NK-92 treated with Interleukin-12 subunit alpha and Interleukin-12 subunit beta, amount 100 ng/mL, for 24 hours (cell line): ENCODE measurements around the gene OR6B3.
"Not testable (repeated sequence)": the region's sequence is repeated elsewhere in the genome, so short reads cannot be mapped to it uniquely, and the experiment has no call there.

Experiments used
- DNase-seq: peaks from one replicate; lab custom pipeline; 2025; lab: John Stamatoyannopoulos, UW

Gene OR6B3

DNA sequence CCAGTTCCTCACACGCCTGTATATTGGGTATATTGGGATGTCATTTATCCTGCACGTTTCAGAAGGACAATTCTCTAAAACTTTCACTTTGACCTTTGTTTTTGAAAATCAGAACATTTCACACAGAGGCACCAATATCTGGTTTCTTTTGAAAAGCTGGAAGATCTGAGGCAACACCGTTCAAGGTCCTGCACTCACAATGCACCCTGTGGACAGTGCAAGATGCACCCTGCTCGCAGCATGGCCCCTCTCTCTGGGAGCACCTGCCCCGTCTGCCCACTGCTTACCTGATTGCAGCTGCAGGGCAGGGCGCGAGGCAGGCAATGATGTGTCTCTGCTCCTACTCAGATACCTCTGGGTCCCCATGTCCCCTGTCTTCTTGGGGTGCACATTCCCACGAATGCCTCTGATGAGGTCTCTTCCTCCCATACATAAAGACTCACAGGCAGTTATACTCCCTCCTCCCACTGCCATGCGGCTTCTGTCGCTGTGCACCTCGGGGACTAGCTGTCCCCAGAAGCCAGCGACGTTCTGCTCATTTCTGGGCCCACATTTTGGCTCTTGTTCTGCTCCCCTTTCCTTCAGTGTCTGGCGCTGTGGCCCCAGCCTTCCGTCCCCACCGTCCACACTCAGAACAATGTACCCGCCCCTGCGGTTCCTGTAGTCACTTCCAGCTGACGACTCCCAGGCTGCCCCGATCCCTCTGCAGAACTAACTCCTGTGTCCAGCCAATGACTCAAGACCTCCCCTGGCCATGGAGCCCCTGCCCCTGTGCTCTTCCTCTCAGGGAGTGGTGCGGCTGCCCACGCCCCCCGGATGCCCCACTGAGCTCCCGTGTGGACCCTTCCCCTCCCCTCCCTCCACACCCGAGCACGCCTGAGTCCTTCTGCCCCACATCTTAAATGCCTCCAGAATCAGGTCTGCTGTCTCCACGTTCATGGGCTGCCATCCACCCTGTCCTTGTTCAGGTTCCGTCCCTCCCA lies at the start of gene OR6B3:
Gene OR6B3 (minus strand): TSS at position 349 of the 983 bp plus-strand sequence.
- no peak for DNase-seq

DNA sequence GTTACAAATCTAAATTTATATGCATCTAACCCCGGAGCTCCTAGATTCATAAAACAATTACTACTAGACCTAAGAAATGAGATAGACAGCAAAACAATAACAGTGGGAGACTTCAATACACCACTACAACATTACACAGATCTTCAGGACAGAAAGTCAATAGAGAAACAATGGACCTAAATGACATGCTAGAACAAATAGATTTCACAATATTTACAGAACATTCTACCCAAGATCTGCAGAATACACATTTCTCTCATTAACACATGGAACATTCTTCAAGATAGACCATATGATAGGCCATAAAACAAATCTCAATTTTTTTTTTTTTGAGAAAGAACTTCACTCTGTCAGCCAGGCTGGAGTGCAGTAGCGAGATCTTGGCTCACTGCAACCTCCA lies 45.0 kb upstream of the OR6B3 start:
- DNase-seq = no peak

GRCh38 chr2:240095556-240096523 lies 42.5 kb upstream of the OR6B3 start:
- DNase-seq = no peak

DNA sequence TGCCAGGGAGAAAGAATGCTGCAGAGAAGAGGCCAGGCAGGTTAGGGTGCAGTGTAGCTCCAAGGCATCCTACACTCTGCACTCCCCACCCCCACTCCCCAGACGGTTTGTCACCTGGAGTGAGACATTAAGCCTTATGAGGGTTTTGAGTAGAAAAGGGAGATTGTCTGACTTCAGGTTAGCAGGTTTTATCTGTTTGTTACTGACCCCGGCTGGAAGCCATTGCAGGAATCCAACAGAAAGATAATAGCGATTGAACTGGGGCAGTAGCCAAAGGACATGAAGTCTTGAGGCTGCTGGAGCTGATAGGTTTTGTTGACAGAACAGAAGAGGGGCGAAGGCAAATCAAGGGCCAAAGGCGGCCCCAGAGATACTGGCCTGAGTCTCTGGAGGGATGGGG lies 36.0 kb upstream of the OR6B3 start:
- DNase-seq = no peak

- no peak for DNase-seq
These were observed 33.2 kb upstream of the OR6B3 start for GRCh38 chr2:240086563-240086962.

DNA sequence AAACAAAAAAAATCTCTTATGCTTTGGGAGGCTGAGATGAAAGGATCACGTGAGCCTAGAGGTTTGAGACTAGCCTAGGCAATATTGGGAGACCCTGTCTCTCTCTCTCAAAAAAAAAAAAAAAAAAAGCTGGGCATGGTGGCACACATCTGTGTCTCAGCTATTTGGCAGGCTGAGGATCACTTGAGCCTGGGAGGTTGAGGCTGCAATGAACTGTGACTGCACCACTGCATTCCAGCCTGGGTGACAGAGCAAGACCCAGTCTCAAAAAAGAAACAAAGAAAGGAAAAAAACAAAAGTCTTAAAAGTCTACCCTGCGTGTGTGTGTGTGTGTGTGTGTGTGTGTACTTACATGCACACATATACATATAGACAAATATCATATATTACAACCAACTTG lies 25.3 kb upstream of the OR6B3 start:
- no peak for DNase-seq

GRCh38 chr2:240077442-240077841 lies 24.1 kb upstream of the OR6B3 start:
- DNase-seq = no peak

- no peak for DNase-seq
These were observed 21.2 kb upstream of the OR6B3 start for GRCh38 chr2:240074545-240074944.

DNA sequence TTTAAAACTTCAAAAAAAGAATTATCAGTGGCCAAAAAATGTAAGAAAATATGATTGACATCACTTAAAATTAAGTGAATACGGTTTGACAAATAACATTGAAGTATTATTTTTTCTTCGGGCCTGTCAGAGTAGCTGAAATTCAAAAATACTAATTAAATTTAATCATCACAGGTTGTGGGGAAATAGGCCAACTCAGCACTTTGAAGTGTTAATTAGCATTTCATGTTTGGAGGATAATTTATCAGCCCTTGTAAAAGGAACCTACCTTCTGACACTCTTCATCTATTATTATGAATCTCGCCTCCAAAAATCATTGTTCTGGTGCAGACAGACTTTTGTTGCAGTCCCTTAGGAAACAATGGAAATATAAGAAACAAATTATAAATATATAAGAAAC lies 17.6 kb upstream of the OR6B3 start:
- DNase-seq = no peak

DNA sequence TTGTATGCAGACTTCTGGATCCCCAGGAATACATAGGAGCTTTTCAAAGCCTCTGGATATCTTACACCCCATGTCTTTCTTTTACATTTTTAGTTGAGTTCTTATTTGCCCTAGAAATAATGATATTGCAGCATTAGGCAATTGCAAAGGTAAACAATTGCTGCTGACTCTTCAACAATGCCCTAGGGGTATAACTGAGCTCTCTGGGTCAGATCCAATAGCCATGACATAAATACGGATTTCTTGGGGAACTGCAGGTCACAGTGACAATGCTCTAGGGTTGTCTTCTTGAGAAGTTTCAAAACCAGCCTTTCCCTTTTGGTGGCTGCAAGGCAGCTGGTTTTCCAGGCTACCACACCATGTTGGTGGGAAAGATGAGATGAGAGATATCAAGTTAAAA lies 16.5 kb upstream of the OR6B3 start:
- DNase-seq = no peak

DNA sequence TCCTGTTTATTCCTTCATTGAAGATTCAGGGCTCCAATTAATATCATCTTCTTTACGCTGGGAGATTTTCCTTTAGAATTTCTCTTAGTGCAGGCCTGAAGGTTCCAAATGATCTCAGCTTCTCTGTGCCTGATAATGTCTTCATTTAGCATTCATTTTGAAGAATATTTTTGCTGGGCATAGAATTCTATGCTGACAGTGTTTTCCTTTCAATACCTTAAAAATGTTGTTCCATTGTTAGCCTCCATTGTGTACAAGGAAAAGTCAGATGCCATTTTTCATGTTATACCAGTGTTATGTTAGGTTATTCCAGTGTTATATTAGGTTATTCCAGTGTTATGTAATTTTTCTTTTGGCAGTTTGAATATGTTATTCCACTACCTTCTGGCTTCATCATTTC lies 14.9 kb upstream of the OR6B3 start:
- DNase-seq = no peak

GRCh38 chr2:240066489-240066888 lies 13.2 kb upstream of the OR6B3 start:
- DNase-seq = no peak

- DNase-seq = no peak
These were observed 11.6 kb upstream of the OR6B3 start for GRCh38 chr2:240064898-240065297.

DNA sequence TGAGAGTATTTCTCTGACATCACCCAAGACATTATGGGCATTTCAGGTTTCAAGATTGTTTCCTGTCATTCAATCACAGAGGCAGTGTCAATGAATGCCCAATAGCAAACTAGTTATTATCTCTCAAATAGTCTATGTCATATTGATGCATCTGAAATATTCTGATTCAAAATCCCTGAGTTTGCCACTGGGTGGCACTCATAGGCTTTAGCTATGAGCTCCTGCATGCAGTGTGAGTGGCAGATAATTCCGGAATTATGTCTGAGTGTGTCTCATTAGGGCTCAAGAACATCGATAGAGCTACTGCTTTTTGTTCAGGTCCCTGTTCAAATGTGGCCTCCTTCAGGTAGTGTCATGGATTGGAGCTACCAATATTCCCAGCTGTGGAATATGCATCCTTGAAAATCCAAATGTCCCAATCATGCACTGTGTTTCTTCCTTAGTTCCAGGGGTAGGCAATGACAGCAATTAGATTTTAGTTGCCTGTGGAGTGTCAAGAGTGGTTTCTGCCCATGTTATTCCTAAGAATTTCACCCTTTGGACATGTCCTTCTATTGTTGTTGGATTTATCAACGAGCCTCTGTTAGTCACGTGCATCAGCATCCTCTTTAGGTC lies 7.8 kb upstream of the OR6B3 start:
- DNase-seq = no peak

GRCh38 chr2:240056678-240057077 lies 3.4 kb upstream of the OR6B3 start:
- no peak for DNase-seq

GRCh38 chr2:240055177-240055917 lies 2.0 kb upstream of the OR6B3 start:
- no peak for DNase-seq

DNA sequence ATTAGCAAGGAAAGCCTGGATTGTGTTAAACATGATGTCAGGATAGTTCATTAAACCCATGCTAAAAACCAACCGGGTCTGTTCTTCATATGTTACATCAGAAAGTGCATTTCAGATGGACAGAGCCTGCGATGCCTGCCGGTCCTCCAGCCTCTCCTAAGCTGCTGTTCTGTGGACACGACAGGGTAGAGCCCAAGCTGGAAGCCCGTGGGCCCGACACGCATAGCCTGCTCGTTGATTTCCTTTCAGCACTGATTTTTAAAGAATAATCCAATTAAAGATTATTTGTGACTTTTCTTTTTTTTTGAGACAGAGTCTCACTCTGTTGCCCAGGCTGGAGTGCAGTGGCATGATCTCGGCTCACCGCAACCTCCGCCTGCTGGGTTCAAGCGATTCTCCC lies 797 bp downstream of the OR6B3 start:
- no peak for DNase-seq

DNA sequence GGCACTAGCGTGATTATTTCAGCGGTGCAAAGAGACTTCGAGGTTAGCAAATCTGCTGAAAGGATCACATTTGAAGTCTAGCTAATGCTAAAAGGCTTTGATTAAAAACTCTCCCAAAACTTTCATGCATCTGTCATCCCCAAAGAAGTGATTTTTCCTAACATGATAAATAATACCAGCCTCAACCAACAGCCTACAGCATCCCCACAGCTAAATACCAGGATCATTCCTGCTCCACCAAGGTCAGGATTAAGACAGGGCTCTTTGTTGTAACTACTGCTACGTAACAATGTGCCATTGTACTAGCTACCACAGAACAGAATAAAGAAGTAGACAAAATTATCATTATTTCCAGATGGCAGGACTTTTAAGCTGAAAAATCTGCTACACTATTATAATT lies 1.6 kb downstream of the OR6B3 start:
- DNase-seq = no peak

DNA sequence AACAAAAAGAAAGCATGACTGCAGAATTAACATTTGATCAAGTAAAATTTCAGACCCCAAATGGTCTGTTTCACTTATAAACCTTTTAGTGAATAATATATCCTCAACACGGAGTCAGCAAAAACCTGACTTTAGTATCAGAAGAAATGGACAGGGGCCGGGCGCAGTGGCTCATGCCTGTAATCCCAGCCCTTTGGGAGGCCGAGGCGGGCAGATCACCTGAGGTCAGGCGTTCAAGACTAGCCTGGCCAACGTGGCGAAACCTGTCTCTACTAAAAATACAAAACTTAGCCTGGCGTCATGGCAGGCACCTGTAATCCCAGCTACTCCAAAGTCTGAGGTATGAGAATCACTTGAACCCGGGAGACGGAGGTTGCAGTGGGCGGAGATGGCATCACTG lies 3.0 kb downstream of the OR6B3 start:
- DNase-seq = no peak

DNA sequence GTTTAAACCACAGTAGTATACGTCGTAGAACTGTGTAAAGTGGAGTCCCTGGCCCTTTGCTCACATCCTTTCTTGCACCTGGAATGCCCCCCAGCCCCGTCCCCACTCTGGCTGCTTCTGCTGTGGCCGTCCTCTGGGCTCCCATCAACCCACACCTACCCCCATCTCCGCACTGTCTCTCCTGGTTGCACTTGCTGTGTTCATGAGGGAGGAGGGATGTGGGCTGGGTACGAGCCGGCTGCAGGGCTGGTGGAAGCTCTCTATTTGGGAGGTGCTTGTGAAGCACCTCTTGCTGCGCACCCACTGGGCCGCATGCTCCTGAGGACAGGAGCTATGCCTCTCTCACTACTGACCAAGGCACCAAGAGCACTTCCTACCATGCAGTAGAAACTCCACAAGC lies 5.1 kb downstream of the OR6B3 start:
- DNase-seq = no peak

GRCh38 chr2:240045098-240045497 lies 8.2 kb downstream of the OR6B3 start:
- no peak for DNase-seq

DNA sequence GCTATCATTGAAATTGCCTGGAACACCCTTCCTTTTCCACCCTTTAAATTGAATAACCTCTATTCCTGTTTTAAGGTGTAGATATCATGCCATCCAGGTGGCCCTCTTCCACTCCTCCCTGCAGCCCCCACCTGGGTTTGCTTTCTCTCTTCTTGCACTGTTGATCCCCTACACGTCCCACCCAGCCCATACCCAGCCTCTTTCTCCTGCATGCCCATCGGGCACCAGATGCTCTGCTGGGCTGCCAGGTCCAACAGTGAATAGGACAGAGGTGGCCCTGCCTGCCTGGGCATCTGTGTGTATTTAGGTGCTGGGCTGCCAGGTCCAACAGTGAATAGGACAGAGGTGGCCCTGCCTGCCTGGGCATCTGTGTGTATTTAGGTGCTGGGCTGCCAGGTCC lies 9.2 kb downstream of the OR6B3 start:
- not testable (repeated sequence) for DNase-seq
